ENCODE results near the gene SYS1. TPM values are rescaled to one million over a fixed set of nuclear protein-coding genes. Genes with fewer than 3 reads are reported as not detected.
A peak's percentile ranks its signal among the peaks of the same experiment; 100 is the strongest.
"Not testable (repeated sequence)": the region's sequence is repeated elsewhere in the genome, so short reads cannot be mapped to it uniquely, and the experiment has no call there.

SYS1 gene
- total RNA-seq, 1 experiment from 2014 or later: 21.9 TPM

DNA sequence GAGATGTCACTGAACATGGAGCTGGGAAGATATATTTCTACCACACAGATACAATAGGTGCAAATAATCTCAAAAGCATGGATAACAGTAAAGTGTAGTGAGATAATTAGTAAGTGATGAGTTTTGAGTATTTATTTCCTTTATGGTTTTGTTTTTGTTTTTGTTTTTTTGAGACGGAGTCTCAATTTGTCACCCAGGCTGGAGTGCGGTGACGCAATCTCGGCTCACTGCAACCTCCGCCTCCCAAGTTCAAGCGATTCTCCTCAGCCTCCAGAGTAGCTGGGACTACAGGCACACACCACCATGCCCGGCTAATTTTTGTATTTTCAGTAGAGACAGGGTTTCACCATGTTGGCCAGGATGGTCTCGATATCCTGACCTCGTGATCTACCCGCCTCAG lies 12.2 kb upstream of the SYS1 start:
- in situ Hi-C loops (cut with HindIII; ENCODE audit: low sequenced_read_pairs); DNase-seq (ENCODE audit: low spot score): not testable (repeated sequence)

GRCh38 chr20:45352729-45353128 lies 10.2 kb upstream of the SYS1 start:
- in situ Hi-C loops (cut with HindIII; ENCODE audit: low sequenced_read_pairs): no loop called here
- no peak for DNase-seq (ENCODE audit: low spot score)

DNA sequence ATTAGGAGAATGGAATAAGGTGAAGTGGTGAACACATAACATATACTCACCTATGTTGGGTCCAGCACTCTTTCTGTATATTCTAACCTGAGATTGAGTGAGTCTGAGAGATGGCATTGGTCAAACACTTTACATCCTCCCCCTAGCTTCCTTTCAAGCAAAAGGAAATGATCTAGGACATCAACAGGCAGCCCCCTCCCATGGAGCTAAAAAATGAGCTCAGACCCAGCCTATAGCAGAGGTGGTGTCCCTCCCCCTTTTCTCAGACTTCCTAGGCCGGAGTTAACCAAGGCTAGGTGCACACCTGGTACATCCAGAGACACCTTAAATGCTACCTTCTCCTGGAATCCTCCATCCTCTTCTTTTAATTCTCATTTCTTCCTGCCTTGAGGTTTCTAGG lies 9.2 kb upstream of the SYS1 start:
- no peak for DNase-seq (ENCODE audit: low spot score)
- in situ Hi-C loops (cut with HindIII; ENCODE audit: low sequenced_read_pairs): no loop called here

GRCh38 chr20:45354423-45355208 lies 8.3 kb upstream of the SYS1 start:
- in situ Hi-C loops (cut with HindIII; ENCODE audit: low sequenced_read_pairs): no loop called here
- no peak for DNase-seq (ENCODE audit: low spot score)

DNA sequence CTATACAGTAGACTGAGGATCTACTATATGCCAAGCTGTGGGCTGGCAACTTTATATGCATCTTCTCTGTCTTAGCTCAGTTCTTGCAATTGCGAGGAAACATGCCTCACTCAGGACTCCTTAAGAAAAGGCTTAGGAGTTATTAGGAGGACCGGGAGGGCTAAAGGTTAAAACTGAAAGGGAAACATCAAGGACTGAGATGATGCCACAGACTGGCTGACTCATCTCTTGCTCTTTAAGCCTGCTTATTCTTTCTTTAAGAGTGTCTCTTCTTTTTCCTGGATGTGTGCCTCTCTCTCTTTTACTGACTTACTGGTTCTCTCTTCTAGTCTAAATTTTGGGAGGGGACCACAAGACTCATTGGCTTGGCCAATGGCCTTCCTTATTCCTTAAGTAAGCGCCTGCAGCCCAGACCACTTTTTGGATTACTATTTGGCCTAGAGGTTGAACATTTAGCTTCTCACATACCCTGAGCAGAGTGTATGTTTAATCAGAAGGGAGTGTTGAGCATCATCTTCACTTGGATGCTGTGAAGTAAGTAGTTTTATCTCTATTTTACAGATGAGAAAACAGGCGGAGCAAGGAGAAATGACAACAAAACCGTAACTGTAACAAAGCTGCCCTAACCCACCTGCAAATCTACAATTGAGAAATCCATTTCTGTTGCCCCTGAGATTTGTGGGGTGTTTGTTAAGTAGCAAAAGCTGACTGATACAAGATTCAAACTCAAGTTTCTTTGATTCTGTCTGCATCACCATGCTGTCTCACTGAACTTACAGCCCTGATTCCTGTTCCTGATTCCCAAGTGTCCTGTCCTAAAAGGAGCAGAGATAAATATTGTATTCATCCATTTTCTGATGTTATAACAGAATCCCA lies 7.5 kb upstream of the SYS1 start:
- in situ Hi-C loops (cut with HindIII; ENCODE audit: low sequenced_read_pairs): no loop called here
- no peak for DNase-seq (ENCODE audit: low spot score)

DNA sequence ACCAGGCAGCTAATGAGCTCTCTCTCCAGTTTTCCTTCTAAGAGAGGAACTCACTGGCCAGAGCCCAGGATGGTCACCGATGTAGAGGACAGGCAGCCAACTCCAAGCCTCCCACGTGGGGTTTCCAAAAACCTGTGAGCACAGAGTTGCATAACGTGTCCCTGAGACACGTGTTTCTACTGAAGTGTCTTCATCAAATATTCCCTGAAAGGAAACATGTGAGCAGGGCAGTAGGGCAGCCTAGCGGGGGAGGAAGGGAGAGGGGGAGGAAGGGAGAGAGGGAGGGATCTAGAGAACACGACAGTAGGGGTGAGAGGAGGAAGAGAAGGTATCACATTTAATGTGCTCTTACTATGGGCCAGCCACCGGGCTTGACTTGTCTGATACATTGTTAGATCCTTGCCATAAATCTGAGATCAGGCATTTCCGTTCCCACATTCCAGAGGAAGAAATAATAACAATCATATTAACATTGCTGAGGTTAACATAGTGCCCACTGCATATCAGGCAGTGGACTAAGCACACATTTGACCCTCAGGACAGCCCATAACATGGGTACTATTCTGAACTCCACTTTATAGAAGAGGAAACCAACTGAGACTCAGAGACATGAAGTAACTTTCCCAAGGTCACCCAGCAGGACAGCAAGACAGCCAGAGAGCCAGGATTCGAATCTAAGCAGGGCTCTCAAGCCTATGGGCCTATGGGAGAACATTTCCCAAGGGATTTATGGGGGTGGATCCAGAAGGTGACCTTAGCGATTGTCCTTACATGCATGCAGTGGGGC lies 4.5 kb upstream of the SYS1 start:
- in situ Hi-C loops (cut with HindIII; ENCODE audit: low sequenced_read_pairs): no loop called here
- DNase-seq (ENCODE audit: low spot score): peak; percentile 96

DNA sequence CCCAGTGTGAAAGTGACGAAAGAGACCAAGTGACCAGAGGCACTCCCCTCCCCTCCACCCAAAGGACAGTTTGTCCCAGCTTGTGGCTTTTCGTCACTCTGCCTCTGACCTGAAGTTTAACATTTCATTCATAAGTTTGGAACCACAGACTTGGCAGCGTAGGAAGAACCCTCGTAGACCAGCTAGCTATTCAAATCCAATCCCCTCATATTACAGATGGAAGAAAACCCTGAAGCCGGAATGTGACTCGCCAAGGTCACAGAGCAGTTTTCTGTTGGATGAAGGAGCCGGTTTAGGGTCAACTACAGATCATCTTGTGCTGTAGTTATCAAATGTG lies 3.9 kb upstream of the SYS1 start:
- no peak for DNase-seq (ENCODE audit: low spot score)
- in situ Hi-C loops (cut with HindIII; ENCODE audit: low sequenced_read_pairs): no loop called here

GRCh38 chr20:45359406-45360148 lies 3.4 kb upstream of the SYS1 start:
- in situ Hi-C loops (cut with HindIII; ENCODE audit: low sequenced_read_pairs): no loop called here
- DNase-seq (ENCODE audit: low spot score): no peak

DNA sequence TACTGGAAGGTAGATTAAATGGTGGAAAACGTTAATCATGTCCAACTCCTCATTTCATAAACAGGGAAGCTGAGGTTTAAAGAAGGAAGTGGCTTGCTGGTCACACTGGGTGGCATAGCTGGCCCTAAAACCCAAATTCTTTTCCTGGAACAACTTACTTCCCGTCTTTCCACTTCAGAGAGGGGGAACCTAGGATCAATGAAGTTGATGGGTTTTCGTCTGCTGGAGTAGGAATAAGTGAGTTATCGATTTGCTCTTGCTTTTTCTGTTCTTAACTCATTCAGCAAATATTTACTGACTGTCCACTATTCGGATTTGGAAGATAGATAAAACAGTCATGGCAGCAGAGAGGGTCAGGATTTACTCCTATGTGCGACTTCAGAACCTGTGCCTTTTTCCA lies 1.2 kb upstream of the SYS1 start:
- no peak for DNase-seq (ENCODE audit: low spot score)
- in situ Hi-C loops (cut with HindIII; ENCODE audit: low sequenced_read_pairs): no loop called here

DNA sequence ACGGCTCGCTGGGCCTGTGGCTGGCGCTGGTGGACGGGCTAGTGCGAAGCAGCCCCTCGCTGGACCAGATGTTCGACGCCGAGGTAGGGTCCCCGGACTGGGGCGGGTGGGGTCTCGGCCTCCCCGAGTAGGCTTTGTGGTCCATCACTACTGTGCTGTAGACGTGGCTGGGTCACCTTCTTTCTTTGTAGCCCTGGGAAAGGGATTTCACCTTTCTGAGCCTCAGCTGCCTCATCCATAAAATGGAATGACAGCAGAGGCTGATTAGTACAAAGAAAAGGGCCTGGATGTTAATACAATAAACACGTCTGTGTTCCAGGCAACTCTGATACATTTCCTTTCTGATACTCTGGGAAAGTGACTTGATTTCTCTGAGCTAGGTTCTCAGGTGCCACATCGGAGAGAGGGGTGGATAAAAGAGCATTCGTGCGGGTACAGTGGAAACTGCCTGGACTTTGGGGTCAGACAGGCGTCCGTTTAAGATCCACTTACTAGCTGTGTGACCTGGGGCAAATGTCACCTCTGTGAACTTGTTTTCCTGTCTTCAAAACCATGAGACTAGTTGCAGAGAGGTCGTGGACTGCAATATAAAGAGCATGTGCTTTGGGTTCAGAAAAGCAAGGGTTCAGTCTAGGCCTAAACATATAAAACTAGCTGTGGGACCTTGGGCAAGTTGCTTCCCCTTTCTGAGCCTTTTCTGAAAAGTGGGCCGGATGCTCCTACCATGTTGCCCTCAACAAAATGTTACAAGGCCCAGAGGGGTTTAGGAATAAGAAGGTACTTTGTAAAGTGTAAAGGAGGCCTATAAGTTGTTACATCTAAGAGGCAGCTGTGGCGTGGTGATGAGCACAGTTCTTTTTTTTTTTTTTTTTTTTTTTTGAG lies 896 bp downstream of the SYS1 start:
- DNase-seq (ENCODE audit: low spot score): no peak
- in situ Hi-C loops (cut with HindIII; ENCODE audit: low sequenced_read_pairs): no loop called here

DNA sequence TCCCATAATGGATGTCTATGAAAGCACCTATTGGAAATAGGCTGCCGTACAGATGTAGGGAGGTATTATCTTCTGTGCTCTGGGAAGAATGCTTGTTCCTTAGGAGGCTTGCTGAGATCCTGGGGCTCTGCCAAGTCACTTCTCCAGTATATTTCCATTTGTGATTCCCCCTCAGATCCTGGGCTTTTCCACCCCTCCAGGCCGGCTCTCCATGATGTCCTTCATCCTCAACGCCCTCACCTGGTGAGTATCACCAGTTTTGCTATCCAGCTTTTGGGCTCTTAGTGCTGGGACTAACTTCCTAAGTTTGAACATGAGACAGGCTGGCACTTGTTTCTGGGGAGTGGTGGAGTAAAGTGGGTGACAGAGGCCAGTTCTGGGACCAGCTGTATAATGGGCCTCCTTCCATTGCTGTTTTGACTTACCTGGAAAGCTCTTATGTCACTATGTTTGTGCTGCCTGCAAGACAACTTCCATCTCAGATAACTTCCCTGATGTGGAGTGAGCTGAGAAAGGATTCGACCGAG lies 2.6 kb downstream of the SYS1 start:
- in situ Hi-C loops (cut with HindIII; ENCODE audit: low sequenced_read_pairs): no loop called here
- no peak for DNase-seq (ENCODE audit: low spot score)

DNA sequence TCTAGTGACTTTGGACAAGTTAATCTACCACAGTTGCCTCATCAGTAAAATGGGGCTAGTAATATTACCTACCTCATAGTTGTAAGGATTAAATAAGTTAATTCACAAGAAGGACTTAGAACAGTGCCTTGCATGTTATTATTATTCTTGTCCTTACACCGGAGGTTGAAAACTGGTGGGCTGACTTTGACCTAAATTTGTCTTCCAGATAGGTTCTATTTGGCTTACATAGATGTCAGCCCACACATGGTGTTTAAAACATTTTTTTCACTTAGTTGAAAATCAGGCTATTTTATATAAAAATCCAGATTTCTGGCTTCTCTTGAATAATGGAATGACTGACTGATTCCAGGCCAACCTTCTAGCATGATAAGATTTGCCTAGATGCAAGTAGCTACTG lies 3.2 kb downstream of the SYS1 start:
- in situ Hi-C loops (cut with HindIII; ENCODE audit: low sequenced_read_pairs): no loop called here
- no peak for DNase-seq (ENCODE audit: low spot score)

GRCh38 chr20:45366631-45367030 lies 3.7 kb downstream of the SYS1 start:
- in situ Hi-C loops (cut with HindIII; ENCODE audit: low sequenced_read_pairs): no loop called here

GRCh38 chr20:45367126-45367525 lies 4.2 kb downstream of the SYS1 start:
- no peak for DNase-seq (ENCODE audit: low spot score)
- in situ Hi-C loops (cut with HindIII; ENCODE audit: low sequenced_read_pairs): no loop called here

More at GRCh38 chr20:45366631-45367030, 3.7 kb downstream of the SYS1 start:
- DNase-seq (ENCODE audit: low spot score): no peak

DNA sequence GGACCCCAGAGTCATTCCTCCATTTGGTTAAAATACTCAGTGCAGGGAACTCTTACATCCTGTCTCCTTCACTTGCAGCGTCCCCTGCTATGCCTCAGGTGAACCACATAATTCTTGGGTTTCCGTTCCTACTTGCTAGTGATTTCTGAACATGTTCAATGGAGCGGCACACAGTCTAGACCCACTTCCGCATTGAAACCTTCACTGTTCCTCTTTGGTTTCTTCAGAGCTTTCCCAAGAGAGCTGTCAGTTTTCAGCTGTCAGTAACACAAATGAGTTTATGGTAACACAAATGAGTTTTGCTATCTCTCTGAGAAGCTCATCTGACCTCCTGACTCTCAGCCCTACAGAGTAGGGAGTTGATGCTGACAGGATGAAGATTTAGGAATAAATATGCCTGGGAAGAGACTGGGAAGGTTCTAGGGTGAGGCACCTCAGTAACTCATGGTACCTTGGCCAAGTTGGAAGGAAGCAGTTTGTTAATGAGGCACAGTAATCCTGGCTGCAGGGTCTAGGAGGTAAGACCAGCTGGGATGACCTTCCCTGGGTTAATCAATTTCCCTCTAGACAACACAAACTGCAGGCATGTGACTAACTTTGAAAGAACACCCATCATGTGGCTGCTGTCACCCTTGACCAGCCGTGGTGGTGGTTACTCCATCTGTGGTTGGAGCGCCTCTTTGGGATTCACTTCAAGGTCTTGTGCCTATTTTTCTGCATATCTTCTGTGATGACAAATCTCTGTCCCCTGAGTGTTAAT lies 5.4 kb downstream of the SYS1 start:
- in situ Hi-C loops (cut with HindIII; ENCODE audit: low sequenced_read_pairs): no loop called here
- no peak for DNase-seq (ENCODE audit: low spot score)

DNA sequence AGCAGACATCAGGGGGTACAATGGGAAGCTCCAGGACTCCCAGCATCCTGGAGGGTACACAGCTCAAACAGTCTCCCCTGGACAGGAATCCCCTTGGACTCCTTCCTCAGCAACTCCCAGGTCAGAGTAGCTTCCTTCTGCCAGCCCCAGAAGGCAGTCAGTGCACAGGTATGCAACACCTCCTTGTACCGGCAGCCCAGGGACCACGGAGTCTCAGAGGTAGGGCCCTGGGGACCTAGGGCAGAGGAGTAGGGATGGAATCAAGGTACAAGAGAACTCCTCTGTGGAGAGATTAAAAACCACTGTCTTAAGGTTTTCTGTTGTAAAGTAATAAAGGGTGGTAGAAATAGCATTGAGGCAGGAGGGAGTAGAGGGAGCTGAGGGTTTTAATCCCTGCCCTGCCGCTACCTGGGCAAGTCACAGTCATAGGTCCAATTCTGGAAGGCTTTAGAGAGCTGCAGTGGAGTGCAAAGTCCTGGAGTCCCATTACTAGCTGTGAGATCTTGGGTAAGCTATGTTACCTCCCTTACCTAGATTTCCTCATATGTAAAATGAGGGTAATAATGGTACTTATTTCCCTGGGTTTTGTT lies 7.7 kb downstream of the SYS1 start:
- no peak for DNase-seq (ENCODE audit: low spot score)
- in situ Hi-C loops (cut with HindIII; ENCODE audit: low sequenced_read_pairs): no loop called here

GRCh38 chr20:45372241-45372640 lies 9.3 kb downstream of the SYS1 start:
- no peak for DNase-seq (ENCODE audit: low spot score)
- in situ Hi-C loops (cut with HindIII; ENCODE audit: low sequenced_read_pairs): no loop called here

Data from G401 (cell line).